PC-9 (cell line): ENCODE results near the gene SERPINE2. TPM values are rescaled to one million over a fixed set of nuclear protein-coding genes. Genes with fewer than 3 reads are reported as not detected.
"Not testable (repeated sequence)": the region's sequence is repeated elsewhere in the genome, so short reads cannot be mapped to it uniquely, and the experiment has no call there.

Experiments
- BruUV-seq: library from RNA; stranded (reverse); fragments of 400-500 nt; replicated peaks from 2 replicates; lab custom pipeline; 2021; lab: Mats Ljungman, UMichigan
- CTCF ChIA-PET: fragments of 300-600 bp; sonication (Branson Sonifier 250); formaldehyde crosslinking; loops from one replicate; lab custom pipeline; 2022; ENCODE audit warnings: antibody characterized with exemption; lab: Charles Lee
- POLR2A ChIA-PET: fragments of 300-600 bp; sonication (Branson Sonifier 250); formaldehyde crosslinking; loops from one replicate; lab custom pipeline; 2022; ENCODE audit warnings: antibody characterized with exemption; ENCODE audit not compliant: unreplicated experiment; lab: Charles Lee
- DNase-seq, 2 experiments: peaks; one replicate each; pipeline versions ENCODE4 v3.0.0 to v3.0.0-alpha.2; 2015 to 2022; ENCODE audit warnings: mixed read lengths in 1 of 2
- H2AFZ ChIP-seq: fragments of 200-600 bp; sonication (generic); 2 replicates; pipeline ENCODE4 v1.8.1; 2017; ENCODE audit warnings: antibody characterized with exemption
- H3F3A ChIP-seq: fragments of 200-600 bp; sonication (generic); 2 replicates; pipeline ENCODE4 v1.8.1; 2017; ENCODE audit warnings: antibody characterized with exemption, mild to moderate bottlenecking, low read depth; ENCODE audit not compliant: insufficient read depth
- H3K27ac ChIP-seq: fragments of 200-600 bp; sonication (generic); 2 replicates; pipeline ENCODE4 v1.6.1; 2016; ENCODE audit warnings: mixed run types
- H3K27me3 ChIP-seq: fragments of 200-600 bp; sonication (generic); 2 replicates; pipeline ENCODE4 v1.6.1; 2016; ENCODE audit warnings: low read depth, mixed run types; ENCODE audit not compliant: insufficient read depth
- H3K36me3 ChIP-seq: fragments of 200-600 bp; sonication (generic); 2 replicates; pipeline ENCODE4 v1.6.1; 2016; ENCODE audit warnings: low read depth, mixed run types
- H3K4me1 ChIP-seq: fragments of 200-600 bp; sonication (generic); replicated peaks from 2 replicates; pipeline ENCODE4 v1.6.1; 2016; ENCODE audit warnings: mixed run types; ENCODE audit not compliant: insufficient read depth
- H3K4me2 ChIP-seq: fragments of 200-600 bp; sonication (generic); 2 replicates; pipeline ENCODE4 v1.6.1; 2017; ENCODE audit warnings: mixed run types
- H3K4me3 ChIP-seq: fragments of 200-600 bp; sonication (generic); 2 replicates; pipeline ENCODE4 v1.6.1; 2016; ENCODE audit warnings: mixed run types
- H3K79me2 ChIP-seq: fragments of 200-600 bp; sonication (generic); 2 replicates; pipeline ENCODE4 v1.6.1; 2017; ENCODE audit warnings: low read depth, mixed run types
- H3K9me2 ChIP-seq: fragments of 200-600 bp; sonication (generic); 2 replicates; pipeline ENCODE4 v1.8.1; 2017; ENCODE audit warnings: mild to moderate bottlenecking; ENCODE audit not compliant: insufficient read depth
- H3K9me3 ChIP-seq: fragments of 200-600 bp; sonication (generic); 2 replicates; pipeline ENCODE4 v1.8.1; 2016; ENCODE audit warnings: low read depth; ENCODE audit not compliant: insufficient read depth
- H4K20me1 ChIP-seq: fragments of 200-600 bp; sonication (generic); 2 replicates; pipeline ENCODE4 v1.8.1; 2017; ENCODE audit not compliant: insufficient read depth
- EZH2 ChIP-seq: fragments of 200-600 bp; sonication (generic); IDR thresholded peaks from 2 replicates; pipeline ENCODE4 v1.8.0; 2017; ENCODE audit warnings: antibody characterized with exemption, low read depth
- intact Hi-C: fragments of 100-400 bp; cut with micrococcal nuclease; formaldehyde crosslinking; loops from one replicate; pipeline ENCODE4 v1.10.0; 2022; ENCODE audit not compliant: unreplicated experiment
- total RNA-seq: library from RNA; stranded (reverse); gene quantifications from 2 replicates; pipeline ENCODE4 v1.2.3, GENCODE V29; 2021
- TF ChIP-seq, protein P1 (sequence below): fragments of 200-600 bp; sonication (generic); conservative IDR thresholded peaks from 2 replicates; pipeline ENCODE4 v1.6.1; 2017; ENCODE audit warnings: mixed run types, antibody characterized with exemption, mild to moderate bottlenecking, moderate library complexity

The SERPINE2 gene
- total RNA-seq, 1 experiment from 2014 or later, result 110 TPM

DNA sequence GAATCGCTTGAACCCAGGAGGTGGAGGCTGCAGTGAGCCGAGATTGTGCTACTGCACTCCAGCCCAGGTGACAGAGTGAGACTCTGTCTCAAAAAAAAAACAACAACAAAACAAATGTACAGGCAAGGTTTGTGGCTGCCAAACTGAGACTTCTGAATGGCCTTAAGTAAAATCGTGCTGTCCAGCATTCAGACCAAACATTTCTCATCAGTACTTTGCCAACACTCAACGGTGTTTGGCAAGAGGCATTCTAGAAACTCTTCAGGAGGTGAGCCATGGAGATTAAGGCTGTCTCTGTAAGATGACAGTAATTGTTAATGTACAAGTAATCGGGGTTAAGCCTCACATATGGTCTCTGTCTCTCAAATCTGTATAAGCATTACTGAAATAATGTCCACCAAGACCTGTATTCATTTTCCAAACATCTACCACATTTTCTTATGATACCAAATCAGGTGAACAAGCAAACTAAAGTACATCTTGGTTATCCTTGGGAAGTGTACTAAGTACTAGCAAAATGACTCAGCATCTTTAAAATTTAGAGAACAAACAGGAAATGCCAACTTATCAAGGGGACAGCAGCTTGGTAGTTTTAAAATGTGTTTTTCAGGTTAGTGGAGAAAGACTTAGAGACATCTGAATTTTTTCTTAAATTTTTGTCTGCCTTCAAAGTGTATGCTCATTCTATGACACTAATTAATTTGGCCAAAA, 29.3 kb downstream of the SERPINE2 start:
- ChIA-PET POLR2A (interaction anchor here (0.7 kb wide), 1 partner anchor 402 kb away, joined by 5 read pairs; no protein-coding TSS in a partner anchor), CTCF (interaction anchor here (0.7 kb wide), 1 partner anchor 76 kb away, joined by 5 read pairs; no protein-coding TSS in a partner anchor)
- BruUV-seq, result TSS peak; percentile 27

DNA sequence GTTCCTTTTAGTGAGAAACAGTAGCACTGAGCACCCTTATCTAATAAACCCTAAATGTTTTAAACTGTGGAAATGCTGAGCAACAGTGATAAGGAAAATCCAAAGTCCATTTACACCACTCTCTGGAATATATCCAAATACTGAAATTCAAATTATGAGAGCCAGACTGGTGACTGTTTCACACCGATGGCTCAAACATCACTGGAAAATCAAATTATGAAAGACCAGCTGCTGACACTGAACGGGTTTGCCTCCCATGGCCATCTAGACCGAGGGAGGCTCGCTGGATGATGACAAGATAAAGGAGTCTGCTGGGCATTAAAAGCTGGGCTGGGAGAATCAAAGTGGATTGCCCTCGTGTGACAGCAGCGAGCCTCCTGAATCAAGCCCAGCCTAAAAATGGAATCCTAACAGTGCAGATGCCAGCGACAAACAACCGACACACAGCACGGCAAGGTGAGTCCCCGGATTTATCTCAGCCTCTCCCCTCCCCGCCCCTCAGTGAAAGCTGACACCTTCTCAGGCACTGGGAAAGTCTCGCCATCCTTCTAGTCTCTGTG, 30.3 kb downstream of the SERPINE2 start:
- peaks cover 5% of the 10 kb centered on the region; the same call in 1 of the 2 replicates for H3K36me3 ChIP-seq
- H2AFZ ChIP-seq, result no peak overlapping the region
- POLR2A ChIA-PET, result interaction anchor here (0.7 kb wide), 1 partner anchor 670 kb away, joined by 3 read pairs; no protein-coding TSS in a partner anchor
- peaks cover 20% of the 10 kb centered on the region for H3K4me1 ChIP-seq
- no peak overlapping the region for H3K27ac ChIP-seq
- no TSS peak for BruUV-seq
- intact Hi-C loops, result no loop called here
- no peak overlapping the region for H3K4me2 ChIP-seq
- H3K4me3 ChIP-seq, result no peak overlapping the region
- TF ChIP-seq, protein P1, sequence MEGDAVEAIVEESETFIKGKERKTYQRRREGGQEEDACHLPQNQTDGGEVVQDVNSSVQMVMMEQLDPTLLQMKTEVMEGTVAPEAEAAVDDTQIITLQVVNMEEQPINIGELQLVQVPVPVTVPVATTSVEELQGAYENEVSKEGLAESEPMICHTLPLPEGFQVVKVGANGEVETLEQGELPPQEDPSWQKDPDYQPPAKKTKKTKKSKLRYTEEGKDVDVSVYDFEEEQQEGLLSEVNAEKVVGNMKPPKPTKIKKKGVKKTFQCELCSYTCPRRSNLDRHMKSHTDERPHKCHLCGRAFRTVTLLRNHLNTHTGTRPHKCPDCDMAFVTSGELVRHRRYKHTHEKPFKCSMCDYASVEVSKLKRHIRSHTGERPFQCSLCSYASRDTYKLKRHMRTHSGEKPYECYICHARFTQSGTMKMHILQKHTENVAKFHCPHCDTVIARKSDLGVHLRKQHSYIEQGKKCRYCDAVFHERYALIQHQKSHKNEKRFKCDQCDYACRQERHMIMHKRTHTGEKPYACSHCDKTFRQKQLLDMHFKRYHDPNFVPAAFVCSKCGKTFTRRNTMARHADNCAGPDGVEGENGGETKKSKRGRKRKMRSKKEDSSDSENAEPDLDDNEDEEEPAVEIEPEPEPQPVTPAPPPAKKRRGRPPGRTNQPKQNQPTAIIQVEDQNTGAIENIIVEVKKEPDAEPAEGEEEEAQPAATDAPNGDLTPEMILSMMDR, result no peak
- TF ChIP-seq EZH2, result no peak
- H3F3A ChIP-seq, result 0 out of 2 replicates have a peak, but pooled peaks cover 7% of the 10 kb centered on the region
- H3K9me3 ChIP-seq, result peaks cover 13% of the 10 kb centered on the region
- H3K27me3 ChIP-seq, result no peaks in the 10 kb centered on the region
- H3K9me2 ChIP-seq, result no peaks in the 10 kb centered on the region
- CTCF ChIA-PET, result interaction anchor here (0.7 kb wide), 1 partner anchor 77 kb away, joined by 5 read pairs; no protein-coding TSS in a partner anchor
- H4K20me1 ChIP-seq, result no peaks in the 10 kb centered on the region
- H3K79me2 ChIP-seq, result peaks cover 16% of the 10 kb centered on the region; the same call in 1 of the 2 replicates
- DNase-seq, result no peak

More for the DNA sequence above, 29.3 kb downstream of the SERPINE2 start:
- peak overlapping the region; percentile 39 for H3K27ac ChIP-seq
- intact Hi-C loops, result no loop called here
- H3K9me2 ChIP-seq, result no peaks in the 10 kb centered on the region
- no peaks in the 10 kb centered on the region for H4K20me1 ChIP-seq
- H3K9me3 ChIP-seq, result peaks cover 13% of the 10 kb centered on the region
- no peaks in the 10 kb centered on the region for H3K27me3 ChIP-seq
- H3K4me1 ChIP-seq, result peaks cover 20% of the 10 kb centered on the region
- peak in 1 of 2 experiments; percentile 55 for DNase-seq
- 0 out of 2 replicates have a peak, but pooled peaks cover 7% of the 10 kb centered on the region for H3F3A ChIP-seq
- peaks cover 5% of the 10 kb centered on the region; the same call in 1 of the 2 replicates for H3K36me3 ChIP-seq
- H2AFZ ChIP-seq, result peak overlapping the region; percentile 18
- peaks cover 16% of the 10 kb centered on the region; the same call in 1 of the 2 replicates for H3K79me2 ChIP-seq
- peak overlapping the region; percentile 3 for H3K4me2 ChIP-seq
- no peak overlapping the region for H3K4me3 ChIP-seq
- no peak for TF ChIP-seq EZH2
- TF ChIP-seq, protein P1, result no peak

DNA sequence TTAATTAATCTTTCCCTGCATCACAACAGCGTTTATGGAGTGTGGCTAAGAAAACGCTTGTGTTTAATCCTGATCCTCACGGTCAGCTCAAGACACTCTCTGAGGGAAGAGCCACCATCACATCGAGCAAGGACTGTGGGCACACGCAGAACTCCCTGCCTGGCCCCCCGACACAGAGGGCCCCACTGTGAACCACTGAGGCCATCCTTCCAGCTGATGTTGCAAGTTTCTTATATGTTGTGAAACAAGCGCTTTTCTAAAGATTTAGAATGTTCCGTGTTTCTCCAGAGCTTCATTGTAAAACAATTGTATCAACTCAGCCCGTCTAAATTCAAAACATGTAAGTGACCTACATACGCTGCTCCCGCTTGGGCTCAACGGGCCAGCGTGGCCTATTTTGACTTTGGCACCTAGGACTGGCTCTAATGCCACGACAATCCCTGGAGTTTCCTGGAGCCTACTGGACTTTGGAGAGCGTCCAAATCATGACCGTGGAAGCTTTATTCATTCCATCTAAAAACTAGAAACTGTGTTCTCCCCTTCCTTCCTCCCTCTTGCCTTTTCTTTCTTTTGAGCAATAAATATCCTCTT, 34.9 kb downstream of the SERPINE2 start:
- Histone ChIP-seq H3K36me3 (0 out of 2 replicates have a peak, but pooled peaks cover 17% of the 10 kb centered on the region), H3K4me2 (no peak overlapping the region), H3F3A (0 out of 2 replicates have a peak, but pooled peaks cover 4% of the 10 kb centered on the region), H3K27me3 (no peaks in the 10 kb centered on the region), H3K9me3 (no peaks in the 10 kb centered on the region), H3K27ac (no peak overlapping the region), H3K79me2 (no peaks in the 10 kb centered on the region), H3K4me3 (no peak overlapping the region), H3K4me1 (no peaks in the 10 kb centered on the region; the same call in 1 of the 2 replicates), H2AFZ (no peak overlapping the region), H4K20me1 (no peaks in the 10 kb centered on the region), H3K9me2 (no peaks in the 10 kb centered on the region)
- intact Hi-C loops, result no loop called here
- DNase-seq, result no peak
- CTCF ChIA-PET, result interaction anchor here (0.5 to 1.8 kb wide), 3 partner anchors 10 to 138 kb away, joined by 3 to 6 read pairs (median 3); no protein-coding TSS in a partner anchor
- no TSS peak for BruUV-seq
- TF ChIP-seq EZH2, result no peak
- TF ChIP-seq, protein P1, result no peak
- POLR2A ChIA-PET, result no interaction called here

DNA sequence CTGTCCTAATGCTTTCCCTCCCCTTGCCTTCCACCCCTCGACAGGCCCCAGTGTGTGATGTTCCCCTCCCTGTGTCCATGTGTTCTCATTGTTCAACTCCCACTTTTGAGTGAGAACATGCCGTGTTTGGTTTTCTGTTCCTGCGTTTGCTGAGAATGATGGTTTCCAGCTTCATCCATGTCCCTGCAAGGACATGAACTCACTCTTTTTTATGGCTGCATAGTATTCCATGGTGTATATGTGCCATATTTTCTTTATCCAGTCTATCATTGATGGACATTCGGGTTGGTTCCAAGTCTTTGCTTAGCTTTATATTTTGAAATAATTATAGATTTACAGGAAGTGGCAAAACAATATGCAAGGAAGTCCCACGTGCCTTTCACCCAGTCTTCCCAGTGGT, 38.4 kb downstream of the SERPINE2 start:
- H3K4me2 ChIP-seq, POLR2A ChIA-PET, H3K4me3 ChIP-seq, H3K9me3 ChIP-seq, H3K79me2 ChIP-seq, BruUV-seq, DNase-seq, H3K27ac ChIP-seq, H4K20me1 ChIP-seq, intact Hi-C loops, H3K9me2 ChIP-seq, H3K27me3 ChIP-seq, H3F3A ChIP-seq, H3K4me1 ChIP-seq, H2AFZ ChIP-seq: not testable (repeated sequence)
- CTCF ChIA-PET, result interaction anchor here (0.5 kb wide), 1 partner anchor 576 kb away, joined by 3 read pairs; no protein-coding TSS in a partner anchor
- H3K36me3 ChIP-seq, result peaks cover 31% of the 10 kb centered on the region; the same call in 1 of the 2 replicates
